HepG2 (cell line): Measurements from ENCODE around the gene WWC2. TPM values are rescaled to one million over a fixed set of nuclear protein-coding genes. Genes with fewer than 3 reads are reported as not detected.

ENCODE experiments used
- ARID5B ChIP-seq: IDR thresholded peaks from 2 replicates; pipeline ENCODE4 v1.4.0; 2020; ENCODE audit warnings: mild to moderate bottlenecking, missing genetic modification reagents
- ASH2L ChIP-seq: fragments of 300-600, 200-600 bp; sonication (generic); IDR thresholded peaks from 2 replicates; pipeline ENCODE4 v1.7.0; 2017; ENCODE audit warnings: low read depth, mild to moderate bottlenecking, moderate library complexity, mixed read lengths, low read length; ENCODE audit not compliant: insufficient read length
- BHLHE40 ChIP-seq: IDR thresholded peaks from 2 replicates; pipeline ENCODE4 v1.6.1; 2011; ENCODE audit warnings: low read length, improper control_type of control experiment
- ELF3 ChIP-seq: IDR thresholded peaks from 2 replicates; pipeline ENCODE4 v1.6.1; 2016; ENCODE audit warnings: missing genetic modification reagents, missing compliant biosample characterization
- IKZF5 ChIP-seq: IDR thresholded peaks from 2 replicates; pipeline ENCODE4 v1.6.1; 2018; ENCODE audit warnings: missing genetic modification reagents, mild to moderate bottlenecking, missing compliant biosample characterization
- NFE2L1 ChIP-seq: sonication (generic); formaldehyde crosslinking; IDR thresholded peaks from 2 replicates; pipeline ENCODE4 v1.4.0; 2020; ENCODE audit warnings: missing genetic modification reagents, mild to moderate bottlenecking, borderline replicate concordance
- POLR2G ChIP-seq: fragments of 200-400 bp; formaldehyde crosslinking; IDR thresholded peaks from 2 replicates; pipeline ENCODE4 v1.6.1; 2018; ENCODE audit warnings: mild to moderate bottlenecking, low read depth, low read length, moderate library complexity
- REST ChIP-seq, 2 experiments: IDR thresholded peaks; 2 replicates each; pipeline ENCODE4 v1.6.1; 2011 to 2012; ENCODE audit warnings: low read length in 2 of 2, borderline replicate concordance in 1 of 2, low read depth in 1 of 2, mild to moderate bottlenecking in 1 of 2, moderate library complexity in 1 of 2
- SMAD9 ChIP-seq: sonication (generic); formaldehyde crosslinking; IDR thresholded peaks from 2 replicates; pipeline ENCODE4 v1.5.1; 2020; ENCODE audit warnings: mild to moderate bottlenecking, missing genetic modification reagents
- SOX6 ChIP-seq, 2 experiments: fragments of 450-650 bp in 1 of 2; sonication (generic) in 1 of 2; formaldehyde crosslinking in 1 of 2; IDR thresholded peaks; 2 replicates each; pipeline versions ENCODE4 v1.4.0 to v1.6.1; 2017 to 2020; ENCODE audit warnings: antibody characterized with exemption in 1 of 2, mild to moderate bottlenecking in 1 of 2, missing genetic modification reagents in 1 of 2
- SP5 ChIP-seq: IDR thresholded peaks from 2 replicates; pipeline ENCODE4 v1.6.1; 2016; ENCODE audit warnings: low read depth, borderline replicate concordance
- SRSF9 ChIP-seq: fragments of 200-400 bp; formaldehyde crosslinking; IDR thresholded peaks from 2 replicates; pipeline ENCODE4 v1.6.1; 2018; ENCODE audit warnings: borderline replicate concordance, mild to moderate bottlenecking, low read depth, low read length; ENCODE audit not compliant: insufficient read depth, poor library complexity, severe bottlenecking
- TAF1 ChIP-seq: sonication (generic); formaldehyde crosslinking; IDR thresholded peaks from 2 replicates; pipeline ENCODE4 v1.4.0; 2020; ENCODE audit warnings: missing genetic modification reagents
- TGIF2 ChIP-seq: IDR thresholded peaks from 2 replicates; pipeline ENCODE4 v1.6.1; 2016; ENCODE audit warnings: control low read depth, missing compliant biosample characterization
- ZBTB7A ChIP-seq: sonication (generic); formaldehyde crosslinking; IDR thresholded peaks from 2 replicates; pipeline ENCODE4 v1.8.0; 2022; ENCODE audit warnings: mild to moderate bottlenecking, missing genetic modification reagents
- ZEB1 ChIP-seq: IDR thresholded peaks from 2 replicates; pipeline ENCODE4 v1.6.1; 2012; ENCODE audit warnings: mild to moderate bottlenecking, low read depth, inconsistent platforms; ENCODE audit not compliant: insufficient replicate concordance
- ZFP62 ChIP-seq: sonication (generic); formaldehyde crosslinking; IDR thresholded peaks from 2 replicates; pipeline ENCODE4 v1.4.0; 2020; ENCODE audit warnings: missing genetic modification reagents
- ZNF333 ChIP-seq: sonication (generic); formaldehyde crosslinking; IDR thresholded peaks from 2 replicates; pipeline ENCODE4 v1.4.0; 2020; ENCODE audit warnings: mild to moderate bottlenecking, missing genetic modification reagents, borderline replicate concordance
- ZNF569 ChIP-seq: sonication (generic); formaldehyde crosslinking; IDR thresholded peaks from 2 replicates; pipeline ENCODE4 v1.5.0; 2020; ENCODE audit warnings: mild to moderate bottlenecking, missing genetic modification reagents, moderate library complexity, borderline replicate concordance
- ZNF768 ChIP-seq: sonication (generic); formaldehyde crosslinking; IDR thresholded peaks from 2 replicates; pipeline ENCODE4 v1.4.0; 2020; ENCODE audit warnings: missing genetic modification reagents
- ZSCAN22 ChIP-seq: sonication (generic); formaldehyde crosslinking; IDR thresholded peaks from 2 replicates; pipeline ENCODE4 v1.4.0; 2020; ENCODE audit warnings: mild to moderate bottlenecking, missing genetic modification reagents
- polyA plus RNA-seq, 8 experiments: library from polyadenylated mRNA; depleted of rRNA in 3 of 8; stranded (reverse) in 7 of 8; unstranded in 1 of 8; fragments of >200 nt; fragmentation: Illumina TruSeq in 4 of 8; extraction: Trizol in 4 of 8; gene quantifications; 2 replicates each; pipeline versions ENCODE4 v1.2.1 to v1.2.3, GENCODE V29; 2011 to 2016; ENCODE audit warnings: low read depth in 4 of 8, missing spikeins in 1 of 8, mixed read lengths in 1 of 8; ENCODE audit not compliant: insufficient read depth in 1 of 8
- total RNA-seq, 5 experiments: library from RNA; depleted of rRNA; stranded (reverse); fragments of >200 nt; fragmentation: Illumina TruSeq; extraction: Trizol; gene quantifications; 2 replicates each; pipeline ENCODE4 v1.2.3, GENCODE V29; 2016; ENCODE audit warnings: low read depth in 1 of 5

Gene WWC2
- total and polyA plus RNA-seq, 2 of the 13 experiments (the other 11 are each of a cell fraction or from before 2014, with no cell fraction given) = 40.0 to 50.1 TPM

DNA sequence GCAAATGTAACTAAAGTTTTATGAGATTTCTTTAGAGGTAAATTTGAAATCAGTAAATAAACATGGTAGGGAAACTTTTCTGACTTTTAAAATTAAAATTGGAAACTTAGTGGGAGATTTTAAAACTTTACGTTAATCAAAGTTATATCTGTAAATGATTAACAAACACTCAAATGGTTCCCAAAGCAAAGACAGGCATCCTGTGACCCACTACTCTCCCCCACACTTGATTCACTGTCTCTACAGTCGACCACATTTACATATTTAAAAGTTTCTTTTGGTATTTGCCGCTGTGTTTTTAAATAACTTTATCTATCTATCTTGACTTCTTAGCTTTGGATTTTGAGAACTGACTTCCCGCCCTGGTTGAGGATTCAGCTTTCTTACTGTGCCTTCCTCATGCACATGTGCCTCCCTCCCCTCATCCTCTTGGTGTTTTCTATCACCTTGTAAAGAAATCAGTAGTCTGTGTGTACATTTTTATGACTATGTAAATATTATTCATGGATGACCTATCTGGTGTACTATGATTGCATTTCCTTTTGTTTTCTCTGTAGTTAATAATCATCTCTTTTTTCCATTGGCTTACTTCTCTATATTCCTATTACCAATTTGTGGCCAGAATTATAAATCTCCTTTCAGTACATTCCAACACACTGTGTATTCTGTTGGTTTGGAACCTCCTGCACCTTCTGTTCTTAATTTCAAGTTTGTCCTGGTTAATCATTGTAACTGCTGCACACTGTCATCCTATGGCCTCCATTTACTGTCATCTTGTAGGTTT, 72.6 kb downstream of the WWC2 start (continued):
- no peak for TF ChIP-seq ZNF768 (CRISPR knock-in tag)
- no peak for TF ChIP-seq SP5 (CRISPR knock-in tag)
- TF ChIP-seq ASH2L = peak; percentile 63
- TF ChIP-seq POLR2G = no peak
- no peak for TF ChIP-seq TAF1 (CRISPR knock-in tag)
- TF ChIP-seq ZFP62 = no peak
- TF ChIP-seq IKZF5 (CRISPR knock-in tag) = peak; percentile 58; the same call in 1 of the 2 replicates
- no peak for TF ChIP-seq ZEB1
- no peak for TF ChIP-seq NFE2L1 (CRISPR knock-in tag)
- peak; percentile 69 for TF ChIP-seq ELF3 (CRISPR knock-in tag)
- no peak for TF ChIP-seq SRSF9
- TF ChIP-seq SMAD9 (CRISPR knock-in tag) = no peak
- no peak for TF ChIP-seq ZNF333 (CRISPR knock-in tag)
- TF ChIP-seq ARID5B (CRISPR knock-in tag) = peak; percentile 67
- TF ChIP-seq ZNF569 = 0 out of 2 replicates have a peak, but pooled peaks have one; percentile 38
- TF ChIP-seq SOX6 (IDR thresholded peaks at IDR 0.05) = no peak
- peak; percentile 51 for TF ChIP-seq SOX6 (CRISPR knock-in tag; IDR thresholded peaks at IDR 0.05)
- no peak for TF ChIP-seq ZSCAN22 (CRISPR knock-in tag)
- TF ChIP-seq TGIF2 (CRISPR knock-in tag) = no peak
- TF ChIP-seq ZBTB7A (CRISPR knock-in tag) = no peak
- TF ChIP-seq REST (IDR thresholded peaks at IDR 0.05; ENCODE audit: borderline replicate concordance in 1 of 2, low read depth in 1 of 2, low read length in 2 of 2) = no peak
- no peak for TF ChIP-seq BHLHE40
